SU-DHL-6 (cell line): ENCODE measurements around the gene NUP153.

Source experiments
- H2AFZ ChIP-seq: fragments of 200-600 bp; sonication (generic); 2 replicates; pipeline ENCODE4 v1.6.1; 2014; ENCODE audit warnings: low read depth, mild to moderate bottlenecking, moderate library complexity, mixed read lengths, antibody characterized with exemption, low read length; ENCODE audit not compliant: severe bottlenecking
- H3F3A ChIP-seq: fragments of 200-600 bp; shearing (Covaris generic); 2 replicates; pipeline ENCODE4 v1.6.0; 2016; ENCODE audit warnings: antibody characterized with exemption, mild to moderate bottlenecking; ENCODE audit not compliant: insufficient read depth
- H3K27ac ChIP-seq: fragments of 200-600 bp; sonication (generic); 2 replicates; pipeline ENCODE4 v1.5.1; 2016; ENCODE audit warnings: low read depth, mild to moderate bottlenecking, low read length, moderate library complexity, mixed read lengths
- H3K27me3 ChIP-seq: fragments of 200-600 bp; sonication (generic), shearing (Covaris generic); 2 replicates; pipeline ENCODE4 v1.6.0; 2014; ENCODE audit warnings: mild to moderate bottlenecking, low read length
- H3K36me3 ChIP-seq: fragments of 200-600 bp; sonication (generic); 2 replicates; pipeline ENCODE4 v1.6.1; 2014; ENCODE audit warnings: mild to moderate bottlenecking, low read length, mixed read lengths
- H3K4me2 ChIP-seq: fragments of 300-600, 200-600 bp; shearing (Covaris generic), sonication (generic); 2 replicates; pipeline ENCODE4 v1.6.0; 2014; ENCODE audit warnings: low read length, low read depth, mild to moderate bottlenecking; ENCODE audit not compliant: poor library complexity, severe bottlenecking
- H3K4me3 ChIP-seq: fragments of 200-600 bp; sonication (generic); 2 replicates; pipeline ENCODE4 v1.5.1; 2014; ENCODE audit warnings: antibody characterized with exemption, low read length, mild to moderate bottlenecking, mixed read lengths; ENCODE audit not compliant: insufficient read depth, poor library complexity, severe bottlenecking
- H3K79me2 ChIP-seq: fragments of 200-600 bp; sonication (generic); 2 replicates; pipeline ENCODE4 v1.6.1; 2014; ENCODE audit warnings: mild to moderate bottlenecking, low read length, moderate library complexity; ENCODE audit not compliant: insufficient read depth
- H3K9ac ChIP-seq: fragments of 200-600 bp; sonication (generic); 2 replicates; pipeline ENCODE4 v1.7.0; 2014; ENCODE audit warnings: mild to moderate bottlenecking, low read length
- H3K9me2 ChIP-seq: fragments of 200-600 bp; sonication (generic); replicated peaks from 2 replicates; pipeline ENCODE4 v1.6.1; 2014; ENCODE audit warnings: low read length; ENCODE audit not compliant: insufficient read depth
- H3K9me3 ChIP-seq: fragments of 200-600 bp; sonication (generic); 2 replicates; pipeline ENCODE4 v1.6.1; 2014; ENCODE audit warnings: low read length, mixed read lengths; ENCODE audit not compliant: insufficient read depth
- H4K20me1 ChIP-seq: fragments of 200-600 bp; sonication (generic); 2 replicates; pipeline ENCODE4 v1.6.1; 2014; ENCODE audit warnings: low read depth, mild to moderate bottlenecking, antibody characterized with exemption, low read length, moderate library complexity, mixed read lengths
- EZH2phosphoT487 ChIP-seq: fragments of 200-600 bp; sonication (generic), shearing (Covaris generic); conservative IDR thresholded peaks from 2 replicates; pipeline ENCODE4 v1.6.1; 2018; ENCODE audit warnings: mild to moderate bottlenecking, antibody characterized with exemption, low read length, moderate library complexity, mixed read lengths
- TF ChIP-seq, protein P1 (sequence below): fragments of 200-600 bp; sonication (generic); IDR thresholded peaks from one replicate; pipeline ENCODE4 v1.5.1; 2017; ENCODE audit warnings: antibody characterized with exemption, mild to moderate bottlenecking, low read length, moderate library complexity; ENCODE audit not compliant: insufficient read depth, poor library complexity, severe bottlenecking

Gene NUP153

GRCh38 chr6:17679726-17680125 lies 27.0 kb downstream of the NUP153 start:
- peaks cover 97% of the 10 kb centered on the region for H4K20me1 ChIP-seq

DNA sequence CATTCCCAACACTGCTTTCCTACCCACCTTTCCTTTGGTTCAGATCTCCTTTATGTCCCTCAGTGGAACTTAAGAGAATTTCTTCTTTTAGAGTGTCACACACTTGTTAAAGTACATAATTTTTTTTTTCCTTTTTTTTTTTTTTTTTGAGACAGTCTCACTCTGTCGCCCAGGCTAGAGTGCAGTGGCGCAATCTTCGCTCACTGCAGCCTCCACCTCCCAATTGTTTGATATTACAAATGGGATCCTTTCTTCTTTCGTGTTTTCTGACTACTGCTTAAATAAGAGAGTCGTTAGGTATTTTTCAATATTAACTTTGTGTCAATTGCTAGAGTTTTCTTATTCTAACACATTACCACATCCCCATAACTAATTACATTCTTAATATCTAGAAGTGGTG lies 29.1 kb downstream of the NUP153 start:
- H3K9me2 ChIP-seq, result no peaks in the 10 kb centered on the region
- no peak overlapping the region for H3K9ac ChIP-seq
- peaks cover 73% of the 10 kb centered on the region for H3K36me3 ChIP-seq
- H4K20me1 ChIP-seq, result peaks cover 97% of the 10 kb centered on the region
- H3K27me3 ChIP-seq, result no peaks in the 10 kb centered on the region
- no peak overlapping the region for H3K4me2 ChIP-seq
- no peak overlapping the region for H2AFZ ChIP-seq
- H3K27ac ChIP-seq, result no peak overlapping the region
- no peak overlapping the region for H3K4me3 ChIP-seq
- peaks cover 25% of the 10 kb centered on the region for H3F3A ChIP-seq
- H3K9me3 ChIP-seq, result no peaks in the 10 kb centered on the region
- H3K79me2 ChIP-seq, result peaks cover 99% of the 10 kb centered on the region
- TF ChIP-seq EZH2phosphoT487, result no peak
- TF ChIP-seq, protein P1, sequence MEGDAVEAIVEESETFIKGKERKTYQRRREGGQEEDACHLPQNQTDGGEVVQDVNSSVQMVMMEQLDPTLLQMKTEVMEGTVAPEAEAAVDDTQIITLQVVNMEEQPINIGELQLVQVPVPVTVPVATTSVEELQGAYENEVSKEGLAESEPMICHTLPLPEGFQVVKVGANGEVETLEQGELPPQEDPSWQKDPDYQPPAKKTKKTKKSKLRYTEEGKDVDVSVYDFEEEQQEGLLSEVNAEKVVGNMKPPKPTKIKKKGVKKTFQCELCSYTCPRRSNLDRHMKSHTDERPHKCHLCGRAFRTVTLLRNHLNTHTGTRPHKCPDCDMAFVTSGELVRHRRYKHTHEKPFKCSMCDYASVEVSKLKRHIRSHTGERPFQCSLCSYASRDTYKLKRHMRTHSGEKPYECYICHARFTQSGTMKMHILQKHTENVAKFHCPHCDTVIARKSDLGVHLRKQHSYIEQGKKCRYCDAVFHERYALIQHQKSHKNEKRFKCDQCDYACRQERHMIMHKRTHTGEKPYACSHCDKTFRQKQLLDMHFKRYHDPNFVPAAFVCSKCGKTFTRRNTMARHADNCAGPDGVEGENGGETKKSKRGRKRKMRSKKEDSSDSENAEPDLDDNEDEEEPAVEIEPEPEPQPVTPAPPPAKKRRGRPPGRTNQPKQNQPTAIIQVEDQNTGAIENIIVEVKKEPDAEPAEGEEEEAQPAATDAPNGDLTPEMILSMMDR, result no peak

More at GRCh38 chr6:17679726-17680125, 27.0 kb downstream of the NUP153 start:
- no peak for TF ChIP-seq EZH2phosphoT487
- TF ChIP-seq, protein P1, result no peak
- H3K9me3 ChIP-seq, result no peaks in the 10 kb centered on the region
- H2AFZ ChIP-seq, result no peak overlapping the region
- H3K79me2 ChIP-seq, result peaks cover 100% of the 10 kb centered on the region
- H3K9me2 ChIP-seq, result no peaks in the 10 kb centered on the region
- H3K27ac ChIP-seq, result no peak overlapping the region
- H3K4me3 ChIP-seq, result no peak overlapping the region
- no peak overlapping the region for H3K4me2 ChIP-seq
- H3K36me3 ChIP-seq, result peaks cover 68% of the 10 kb centered on the region
- H3F3A ChIP-seq, result peaks cover 25% of the 10 kb centered on the region
- no peak overlapping the region for H3K9ac ChIP-seq
- H3K27me3 ChIP-seq, result no peaks in the 10 kb centered on the region

- Histone ChIP-seq H4K20me1 (peaks cover 86% of the 10 kb centered on the region), H3K9ac (no peak overlapping the region), H3K79me2 (peaks cover 99% of the 10 kb centered on the region), H2AFZ (no peak overlapping the region), H3F3A (peaks cover 30% of the 10 kb centered on the region), H3K9me3 (no peaks in the 10 kb centered on the region), H3K36me3 (peaks cover 82% of the 10 kb centered on the region), H3K9me2 (no peaks in the 10 kb centered on the region), H3K27ac (no peak overlapping the region), H3K4me2 (no peak overlapping the region), H3K27me3 (no peaks in the 10 kb centered on the region), H3K4me3 (no peak overlapping the region)
- TF ChIP-seq EZH2phosphoT487, result no peak
- TF ChIP-seq, protein P1, result no peak
These were observed 33.0 kb downstream of the NUP153 start for GRCh38 chr6:17673543-17674254.
